ENCODE data around the gene PER3. TPM values are rescaled to one million over a fixed set of nuclear protein-coding genes. Genes with fewer than 3 reads are reported as not detected.

Gene PER3
- total and polyA plus RNA-seq, 2 of the 4 experiments (the other 2 are of a cell fraction), result 3.4 to 4.2 TPM

DNA sequence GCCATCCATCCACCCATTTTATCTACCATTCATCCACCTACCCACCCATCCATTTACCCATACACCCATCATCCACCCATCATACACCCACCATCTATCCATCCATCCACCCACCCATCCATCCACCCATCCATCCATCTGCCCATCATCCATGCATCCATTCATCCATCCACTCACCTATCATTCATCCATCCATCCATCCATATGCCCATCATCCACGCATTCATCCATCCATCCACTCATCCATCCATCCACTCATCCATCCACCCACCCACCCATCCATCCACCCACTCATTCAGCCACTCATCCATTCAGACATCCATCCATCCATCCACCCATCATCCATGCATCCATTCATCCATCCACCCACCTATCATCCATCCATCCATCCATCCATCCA is 100.7 kb downstream of the PER3 start:
- Histone ChIP-seq H3K79me1 (ENCODE audit: low read depth in 1 of 2, low read length in 2 of 2) (no peaks in the 10 kb centered on the region), H3K4me3 (ENCODE audit: insufficient read depth, low read depth, low read length) (no peak overlapping the region), H4K20me1 (ENCODE audit: insufficient read depth, low read length) (no peaks in the 10 kb centered on the region), H3K4me2 (ENCODE audit: low read depth, low read length) (no peak overlapping the region), H2BK5ac (ENCODE audit: low read depth, low read length, poor library complexity, severe bottlenecking) (no peak overlapping the region), H2BK15ac (ENCODE audit: low read depth, low read length) (no peak overlapping the region), H4K8ac (ENCODE audit: low read depth in 2 of 2, low read length in 2 of 2) (no peak overlapping the region), H3K18ac (ENCODE audit: low read depth, low read length) (no peak overlapping the region), H3K56ac (ENCODE audit: extremely low read depth, insufficient read depth, low read length) (no peak overlapping the region), H3K36me3 (ENCODE audit: control insufficient read depth, insufficient read depth, low read length) (no peaks in the 10 kb centered on the region), H3K4me1 (ENCODE audit: control insufficient read depth, insufficient read depth, low read length) (no peaks in the 10 kb centered on the region), H2AK5ac (ENCODE audit: low read depth, low read length) (no peak overlapping the region), H3K27ac (ENCODE audit: insufficient read depth, low read length) (no peak overlapping the region), H4K5ac (ENCODE audit: low read depth, low read length) (no peak overlapping the region), H2BK120ac (ENCODE audit: low read depth, low read length) (no peak overlapping the region), H3K27me3 (ENCODE audit: control insufficient read depth, insufficient read depth, low read length) (peaks cover 4% of the 10 kb centered on the region; the same call in 1 of the 2 replicates), H3K9ac (ENCODE audit: low read depth, low read length) (no peak overlapping the region), H3K4ac (ENCODE audit: low read depth, low read length) (no peak overlapping the region), H3K14ac (replicated peaks; ENCODE audit: low read depth, low read length) (no peak overlapping the region), H2AK9ac (replicated peaks; ENCODE audit: low read depth, low read length, poor library complexity) (no peak overlapping the region), H3K23ac (ENCODE audit: low read depth, low read length) (no peak overlapping the region), H3K9me1 (ENCODE audit: insufficient read depth, low read length) (no peaks in the 10 kb centered on the region), H4K91ac (ENCODE audit: insufficient read depth, low read depth, low read length) (no peak overlapping the region), H2AFZ (replicated peaks; ENCODE audit: low read length, poor library complexity) (no peak overlapping the region), H2BK20ac (ENCODE audit: low read depth, low read length) (no peak overlapping the region), H3K9me3 (ENCODE audit: control insufficient read depth, insufficient read depth, low read length) (peaks cover 2% of the 10 kb centered on the region; the same call in 1 of the 2 replicates)
- CTCF ChIA-PET, result no interaction called here
- in situ Hi-C loops (cut with MboI; ENCODE audit: low sequenced_read_pairs), result no loop called here
- BruUV-seq (replicated peaks), result no TSS peak
- intact Hi-C loops (cut with micrococcal nuclease), result loop anchor here (5.0 kb wide), 1 partner anchor 37 kb away; no protein-coding TSS in a partner anchor
- ATAC-seq (ENCODE audit: low read depth) (no peak), DNase-seq (no peak)
- POLR2A ChIA-PET (ENCODE audit: unreplicated experiment), result no interaction called here
- 64% methylated on average over 1 of the region's 1 CpG; no CpG with 5 or more reads in 1 of the 2 experiments for WGBS, 2 experiments (ENCODE audit: extremely low coverage in 2 of 2, insufficient read length in 1 of 2)
- TF ChIP-seq MAZ (IDR thresholded peaks at IDR 0.05; ENCODE audit: borderline replicate concordance, low read depth, low read length) (no peak), POLR2A (IDR thresholded peaks at IDR 0.05; ENCODE audit: low read depth, low read length) (no peak), RFX5 (IDR thresholded peaks at IDR 0.05; ENCODE audit: low read depth, low read length) (no peak), CEBPB (IDR thresholded peaks at IDR 0.05; ENCODE audit: low read depth, low read length) (no peak), MAFK (IDR thresholded peaks at IDR 0.05; ENCODE audit: low read depth, low read length) (no peak), SMC3 (IDR thresholded peaks at IDR 0.05; ENCODE audit: low read depth, low read length) (no peak), MXI1 (IDR thresholded peaks at IDR 0.05; ENCODE audit: borderline replicate concordance, low read depth, low read length) (no peak), NFE2L2 (IDR thresholded peaks at IDR 0.05; ENCODE audit: low read depth, low read length) (no peak), FOS (IDR thresholded peaks at IDR 0.05; ENCODE audit: low read depth, low read length) (no peak), BHLHE40 (IDR thresholded peaks at IDR 0.05; ENCODE audit: low read depth, low read length) (no peak)
- TF ChIP-seq, protein P1, sequence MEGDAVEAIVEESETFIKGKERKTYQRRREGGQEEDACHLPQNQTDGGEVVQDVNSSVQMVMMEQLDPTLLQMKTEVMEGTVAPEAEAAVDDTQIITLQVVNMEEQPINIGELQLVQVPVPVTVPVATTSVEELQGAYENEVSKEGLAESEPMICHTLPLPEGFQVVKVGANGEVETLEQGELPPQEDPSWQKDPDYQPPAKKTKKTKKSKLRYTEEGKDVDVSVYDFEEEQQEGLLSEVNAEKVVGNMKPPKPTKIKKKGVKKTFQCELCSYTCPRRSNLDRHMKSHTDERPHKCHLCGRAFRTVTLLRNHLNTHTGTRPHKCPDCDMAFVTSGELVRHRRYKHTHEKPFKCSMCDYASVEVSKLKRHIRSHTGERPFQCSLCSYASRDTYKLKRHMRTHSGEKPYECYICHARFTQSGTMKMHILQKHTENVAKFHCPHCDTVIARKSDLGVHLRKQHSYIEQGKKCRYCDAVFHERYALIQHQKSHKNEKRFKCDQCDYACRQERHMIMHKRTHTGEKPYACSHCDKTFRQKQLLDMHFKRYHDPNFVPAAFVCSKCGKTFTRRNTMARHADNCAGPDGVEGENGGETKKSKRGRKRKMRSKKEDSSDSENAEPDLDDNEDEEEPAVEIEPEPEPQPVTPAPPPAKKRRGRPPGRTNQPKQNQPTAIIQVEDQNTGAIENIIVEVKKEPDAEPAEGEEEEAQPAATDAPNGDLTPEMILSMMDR (conservative IDR thresholded peaks at IDR 0.05; ENCODE audit: low read depth, low read length), result no peak
- TF ChIP-seq, protein P2, sequence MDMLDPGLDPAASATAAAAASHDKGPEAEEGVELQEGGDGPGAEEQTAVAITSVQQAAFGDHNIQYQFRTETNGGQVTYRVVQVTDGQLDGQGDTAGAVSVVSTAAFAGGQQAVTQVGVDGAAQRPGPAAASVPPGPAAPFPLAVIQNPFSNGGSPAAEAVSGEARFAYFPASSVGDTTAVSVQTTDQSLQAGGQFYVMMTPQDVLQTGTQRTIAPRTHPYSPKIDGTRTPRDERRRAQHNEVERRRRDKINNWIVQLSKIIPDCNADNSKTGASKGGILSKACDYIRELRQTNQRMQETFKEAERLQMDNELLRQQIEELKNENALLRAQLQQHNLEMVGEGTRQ (IDR thresholded peaks at IDR 0.05; ENCODE audit: low read depth, low read length), result no peak
- TF ChIP-seq, protein P3, sequence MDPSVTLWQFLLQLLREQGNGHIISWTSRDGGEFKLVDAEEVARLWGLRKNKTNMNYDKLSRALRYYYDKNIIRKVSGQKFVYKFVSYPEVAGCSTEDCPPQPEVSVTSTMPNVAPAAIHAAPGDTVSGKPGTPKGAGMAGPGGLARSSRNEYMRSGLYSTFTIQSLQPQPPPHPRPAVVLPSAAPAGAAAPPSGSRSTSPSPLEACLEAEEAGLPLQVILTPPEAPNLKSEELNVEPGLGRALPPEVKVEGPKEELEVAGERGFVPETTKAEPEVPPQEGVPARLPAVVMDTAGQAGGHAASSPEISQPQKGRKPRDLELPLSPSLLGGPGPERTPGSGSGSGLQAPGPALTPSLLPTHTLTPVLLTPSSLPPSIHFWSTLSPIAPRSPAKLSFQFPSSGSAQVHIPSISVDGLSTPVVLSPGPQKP (IDR thresholded peaks at IDR 0.05; ENCODE audit: borderline replicate concordance, low read depth, low read length), result no peak
- dilution Hi-C loops (cut with HindIII; ENCODE audit: low sequenced_read_pairs, unreplicated experiment), result no loop called here
